A549 (cell line): ENCODE data around the gene CTNND1.

Experiments
- CTCF ChIP-seq: fragments of >200 bp; sonication (Bioruptor Twin); formaldehyde crosslinking; IDR thresholded peaks from 3 replicates; pipeline ENCODE4 v1.5.1; 2016
- MYC ChIP-seq: IDR thresholded peaks from 2 replicates; pipeline ENCODE4 v1.6.1; 2012; ENCODE audit warnings: mild to moderate bottlenecking, inconsistent platforms, low read length, improper control_type of control experiment, borderline replicate concordance
- POLR2A ChIP-seq: IDR thresholded peaks from 2 replicates; pipeline ENCODE4 v1.6.1; 2012; ENCODE audit warnings: mild to moderate bottlenecking, low read length
- ZNF302 ChIP-seq: fragments of 250-450 bp; sonication (Bioruptor Pico); IDR thresholded peaks from 2 replicates; pipeline ENCODE4 v1.9.0; 2021; ENCODE audit warnings: inconsistent platforms, mild to moderate bottlenecking, moderate library complexity

- TF ChIP-seq POLR2A (no peak), CTCF (no peak), MYC (no peak), ZNF302 (CRISPR knock-in tag) (no peak)
These were observed 57.8 kb downstream of the CTNND1 start for GRCh38 chr11:57819252-57819979.
